ENCODE data around the gene HSF2.
"Not testable (repeated sequence)": the region's sequence is repeated elsewhere in the genome, so short reads cannot be mapped to it uniquely, and the experiment has no call there.

Gene HSF2

DNA sequence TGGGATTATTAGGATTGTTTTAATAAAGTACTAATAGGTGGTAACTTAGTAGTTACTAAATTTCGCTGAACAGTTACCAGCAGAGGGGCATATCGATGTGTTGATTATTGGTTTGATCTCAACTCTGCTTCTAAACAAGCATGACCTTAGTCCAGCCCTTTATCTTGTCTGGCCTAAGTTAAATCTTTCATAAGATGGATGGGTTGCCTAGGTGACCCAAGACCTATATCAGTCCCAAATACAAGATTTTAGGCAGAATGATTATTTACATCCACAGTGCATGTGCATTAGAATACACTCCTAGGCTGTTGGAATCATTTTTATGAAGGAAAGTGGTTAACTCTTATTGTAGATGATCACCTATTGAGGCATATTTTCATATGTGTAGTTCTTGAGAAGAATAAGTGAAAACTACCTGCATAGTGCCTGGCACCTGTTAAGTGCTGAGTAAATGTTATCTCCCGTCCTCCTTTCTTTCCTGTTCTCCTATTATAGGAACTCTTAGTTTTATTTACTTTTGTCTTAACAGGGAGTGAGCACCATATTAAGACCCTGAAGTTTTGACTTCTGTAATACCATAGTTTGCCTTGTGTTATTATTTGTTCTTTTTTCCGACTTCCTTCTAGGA is 1.1 kb downstream of the HSF2 start:
- no peak for DNase-seq

DNA sequence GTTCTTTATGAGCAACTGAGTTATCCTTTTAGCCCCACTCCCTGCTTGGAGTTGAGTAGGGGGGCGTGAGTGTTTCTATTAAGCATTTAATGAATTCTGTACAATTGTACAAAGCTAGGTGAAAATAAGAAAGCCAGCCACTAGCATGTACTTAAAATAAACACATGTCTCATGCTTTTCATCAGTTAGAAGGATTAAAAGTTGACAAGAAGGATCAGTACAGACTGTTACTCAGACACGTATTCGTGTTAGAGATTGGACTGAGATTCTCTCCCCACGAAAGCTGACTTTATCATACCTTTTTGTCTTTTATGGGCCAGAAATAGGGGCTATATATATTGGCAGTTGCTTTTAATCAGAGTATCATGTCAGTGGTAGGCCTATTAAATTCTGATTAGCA is 1.7 kb downstream of the HSF2 start:
- DNase-seq: no peak

DNA sequence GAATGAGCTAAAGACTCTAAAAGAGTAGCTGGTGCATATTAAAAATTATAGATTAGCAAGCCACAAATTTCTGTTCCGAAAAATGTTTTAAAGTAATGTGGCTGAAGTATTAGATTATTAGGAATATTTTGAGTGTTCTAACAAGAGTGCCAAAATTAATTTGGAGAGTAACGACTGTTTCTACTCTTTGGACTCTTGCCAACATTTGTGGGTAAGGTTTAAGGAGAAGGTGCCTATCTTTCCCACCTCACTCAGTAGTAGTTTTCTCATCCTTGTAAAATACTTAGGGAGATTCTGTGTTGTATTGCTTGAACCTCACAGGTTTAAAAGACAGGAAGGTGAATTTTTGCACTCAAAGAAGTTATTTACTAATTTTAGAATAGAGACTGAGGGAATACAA is 5.0 kb downstream of the HSF2 start:
- no peak for DNase-seq

DNA sequence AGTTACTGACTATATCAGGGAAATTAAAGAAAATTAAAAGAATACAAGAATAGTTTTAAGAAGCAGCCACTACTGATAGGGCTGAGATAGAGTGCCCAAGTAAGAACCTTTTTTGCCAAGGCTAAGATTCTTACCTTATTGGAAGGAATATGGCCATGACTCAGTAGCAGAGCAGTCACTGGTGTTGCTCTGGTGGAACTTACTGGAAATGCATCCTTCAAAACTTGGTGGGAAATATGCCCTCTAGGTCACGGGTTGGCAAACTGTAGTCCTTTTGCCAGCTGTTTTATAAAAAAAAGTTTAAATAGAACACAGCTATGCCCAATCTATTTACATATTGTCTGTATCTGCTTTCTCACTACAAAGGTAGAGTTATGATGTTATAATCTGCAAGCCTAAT is 6.0 kb downstream of the HSF2 start:
- DNase-seq: no peak

DNA sequence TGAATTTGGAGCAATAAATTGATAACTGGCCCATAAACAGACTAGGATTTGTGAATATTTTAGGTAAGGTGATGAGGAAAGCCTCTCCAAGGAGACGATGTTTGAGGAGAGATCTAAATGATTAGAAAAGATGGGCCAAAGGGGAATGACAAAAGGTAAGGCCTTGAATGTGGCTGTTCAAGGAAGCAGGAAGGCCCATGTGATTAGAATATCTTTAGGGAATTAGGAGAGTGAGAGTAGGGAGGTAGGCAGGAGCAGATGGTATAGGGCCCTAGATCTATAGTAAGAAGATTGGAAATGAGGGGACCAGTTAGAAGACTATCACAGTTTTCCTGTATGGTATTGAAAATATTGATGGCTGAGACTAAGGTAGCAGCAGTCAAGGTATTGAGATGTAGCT is 6.7 kb downstream of the HSF2 start:
- DNase-seq: no peak

DNA sequence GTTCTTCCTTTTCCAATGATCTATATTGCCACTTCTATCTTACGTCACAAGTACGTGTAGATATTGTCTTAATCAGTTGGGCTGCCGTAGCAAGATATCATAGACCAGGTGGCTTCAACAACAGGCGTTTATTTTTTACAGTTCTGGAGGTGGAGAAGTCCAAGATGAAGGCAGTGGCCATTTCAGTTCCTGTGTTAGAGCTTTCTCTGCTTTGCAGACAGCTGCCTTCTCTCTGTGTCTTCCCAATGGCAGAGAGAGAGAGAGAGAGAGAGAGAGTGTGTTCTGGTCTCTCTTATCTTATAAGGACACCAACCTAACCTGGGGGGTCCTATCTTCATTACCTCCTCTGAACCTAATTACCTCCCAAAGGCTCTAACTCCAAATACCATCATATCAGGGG is 8.3 kb downstream of the HSF2 start:
- DNase-seq: no peak

DNA sequence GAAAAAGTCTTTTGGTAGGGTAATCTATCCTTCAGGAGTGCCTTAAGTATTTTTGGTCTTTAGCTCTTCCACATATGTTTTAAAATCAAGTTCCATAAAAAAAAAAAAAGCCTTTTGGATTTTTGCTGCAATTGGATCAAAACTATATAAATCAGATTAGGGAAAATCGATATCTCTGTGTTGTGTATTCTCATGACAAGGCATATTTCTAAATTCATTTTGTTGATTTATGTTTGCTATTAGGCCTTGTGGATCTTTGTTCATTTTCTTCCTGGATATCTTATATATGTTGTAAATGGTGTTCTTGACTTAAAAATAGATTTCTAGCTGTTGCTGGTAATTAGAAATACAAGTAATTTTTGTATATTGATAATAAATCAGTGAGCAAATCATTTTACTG is 8.8 kb downstream of the HSF2 start:
- no peak for DNase-seq

DNA sequence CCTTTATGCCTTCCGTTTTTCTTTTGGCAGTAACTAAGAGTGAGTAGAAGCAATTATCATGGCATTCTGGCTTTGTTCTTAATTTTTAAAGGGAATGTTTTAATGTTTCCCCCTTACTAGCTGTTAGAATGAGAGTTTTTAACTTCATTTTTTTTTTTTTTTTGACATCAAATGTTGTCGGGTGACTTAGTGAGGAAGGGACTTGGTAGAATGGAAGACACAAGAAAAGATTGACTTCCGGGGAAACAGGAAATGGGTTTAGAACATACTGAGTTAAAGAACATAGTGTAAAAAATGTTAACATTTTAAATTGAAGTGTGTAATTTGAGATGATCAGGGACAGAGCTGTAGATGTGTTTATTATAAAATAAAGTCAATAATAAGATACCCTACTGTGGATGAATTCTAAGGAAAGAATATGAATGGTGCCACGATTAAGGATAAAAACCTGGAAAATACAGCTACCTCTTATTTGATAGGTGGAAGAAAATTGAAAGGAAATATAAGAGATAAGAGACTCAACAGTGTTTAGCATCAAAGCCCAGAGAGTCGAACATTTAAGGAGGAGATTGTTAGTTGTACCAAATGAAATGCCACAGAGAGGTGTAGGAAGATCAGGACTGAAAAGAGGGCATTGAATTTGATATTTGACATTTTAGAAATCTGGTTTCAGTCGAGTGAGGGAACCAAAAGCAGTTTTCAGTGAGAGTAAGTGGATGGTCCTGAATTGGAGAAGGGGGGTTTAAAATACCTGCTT is 9.4 kb downstream of the HSF2 start:
- DNase-seq: no peak

DNA sequence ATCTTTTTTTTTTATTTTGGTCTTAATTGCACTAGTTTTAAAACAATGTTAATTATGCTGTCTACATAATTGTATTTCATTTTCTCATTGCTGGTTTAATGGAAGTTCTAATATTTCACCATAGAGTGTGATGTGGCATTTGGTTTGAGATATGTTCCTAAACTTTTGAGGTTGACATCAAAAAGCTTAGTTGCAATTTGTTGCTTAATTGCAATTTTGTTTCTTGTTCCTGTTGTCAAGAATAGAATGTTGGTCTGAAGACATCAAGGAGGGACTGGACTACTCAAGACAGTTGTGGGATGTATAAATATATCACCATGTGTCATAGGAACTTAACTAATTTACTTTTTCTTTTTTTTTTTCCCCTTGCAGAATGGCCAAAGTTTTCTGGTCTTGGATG is 12.5 kb downstream of the HSF2 start:
- no peak for DNase-seq

DNA sequence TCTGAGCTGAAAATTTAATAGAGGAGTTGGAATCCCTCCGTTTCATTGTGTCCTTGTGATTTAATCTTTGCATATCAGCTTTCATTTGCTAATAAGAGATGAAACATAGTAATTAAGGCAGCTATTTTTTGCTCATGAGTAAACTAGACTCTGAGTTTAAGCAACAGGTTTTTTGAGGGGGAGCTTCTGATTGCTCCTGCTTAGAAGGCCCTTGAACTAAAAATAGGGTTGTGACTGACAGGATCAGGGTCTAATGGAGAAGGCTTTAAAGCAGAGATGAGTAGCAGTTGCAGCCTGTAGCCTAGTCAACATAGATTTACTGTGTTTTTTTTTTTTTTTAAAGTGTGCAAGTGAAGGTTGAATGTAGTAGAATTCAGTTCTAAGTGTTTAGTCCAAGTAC is 17.4 kb downstream of the HSF2 start:
- DNase-seq: no peak

DNA sequence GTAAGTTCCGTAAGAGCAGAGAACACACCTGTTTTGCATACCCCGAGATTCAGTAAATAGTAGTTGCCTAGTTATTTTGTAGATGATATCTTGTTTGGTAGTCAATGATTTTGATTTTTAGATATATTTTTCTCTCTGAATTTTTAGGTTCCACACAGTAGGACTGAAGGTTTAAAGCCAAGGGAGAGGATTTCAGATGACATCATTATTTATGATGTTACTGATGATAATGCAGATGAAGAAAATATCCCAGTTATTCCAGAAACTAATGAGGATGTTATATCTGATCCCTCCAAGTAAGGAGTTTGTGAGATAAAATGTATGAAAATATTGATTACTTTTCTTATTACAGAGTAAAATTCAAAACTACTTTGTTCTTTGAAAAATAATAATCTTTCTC is 22.6 kb downstream of the HSF2 start:
- DNase-seq: no peak

DNA sequence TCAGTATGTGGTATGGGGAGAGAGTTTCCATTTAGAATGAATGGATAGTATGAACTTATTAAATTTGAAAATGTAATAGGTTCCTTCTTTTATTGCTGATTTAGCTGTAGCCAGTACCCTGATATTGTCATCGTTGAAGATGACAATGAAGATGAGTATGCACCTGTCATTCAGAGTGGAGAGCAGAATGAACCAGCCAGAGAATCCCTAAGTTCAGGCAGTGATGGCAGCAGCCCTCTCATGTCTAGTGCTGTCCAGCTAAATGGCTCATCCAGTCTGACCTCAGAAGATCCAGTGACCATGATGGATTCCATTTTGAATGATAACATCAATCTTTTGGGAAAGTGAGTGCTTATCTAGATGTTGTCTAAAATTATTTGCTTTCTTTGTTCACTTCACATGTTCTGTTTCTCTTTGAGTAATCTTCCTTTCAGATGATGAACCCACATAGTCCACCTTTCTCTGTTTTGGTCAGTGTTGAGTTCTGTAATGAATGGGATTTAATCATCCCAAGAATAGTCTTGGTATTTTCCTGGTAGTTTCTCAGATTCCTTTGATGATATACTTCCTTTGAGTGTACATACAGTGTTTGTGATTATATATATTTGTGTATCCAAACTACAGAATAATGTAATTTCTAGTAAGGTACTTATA is 23.3 kb downstream of the HSF2 start:
- DNase-seq: no peak

DNA sequence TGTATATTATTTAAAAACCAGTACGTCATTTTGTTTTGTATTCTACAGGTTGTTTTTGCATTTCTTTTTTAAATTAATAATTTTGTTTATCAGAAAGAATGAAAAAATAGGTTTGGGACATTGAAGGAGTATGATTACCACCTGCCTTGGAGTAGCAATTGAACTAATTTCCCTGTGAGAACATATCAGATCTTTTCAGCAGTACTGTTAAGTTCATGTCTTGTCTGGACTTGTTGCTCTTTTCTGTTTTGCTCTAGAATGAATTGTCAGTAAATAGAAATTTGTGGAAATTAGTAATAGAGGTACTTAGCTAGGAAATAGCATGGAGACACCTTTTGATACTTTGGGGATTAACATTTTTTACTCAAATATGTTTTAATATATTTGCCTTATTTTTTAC is 24.3 kb downstream of the HSF2 start:
- DNase-seq: no peak

DNA sequence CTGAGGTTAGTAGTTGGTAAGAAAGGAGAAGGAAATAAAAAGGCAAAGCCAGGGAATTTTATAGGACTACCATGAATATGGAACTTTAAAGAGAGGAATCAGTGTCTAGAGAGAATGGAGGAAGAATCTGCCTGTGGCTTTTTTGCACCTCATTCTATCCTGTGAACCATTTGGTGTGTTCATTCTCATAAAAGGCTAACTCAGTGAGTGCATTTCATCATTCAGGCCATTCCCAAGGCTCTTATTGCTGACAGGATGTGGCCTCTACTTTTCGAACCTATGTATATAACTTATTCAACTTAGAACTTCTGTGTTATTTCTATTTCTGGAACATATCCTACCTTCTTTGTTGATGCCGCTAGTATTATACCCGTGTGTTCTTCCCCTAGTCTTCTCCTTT is 27.1 kb downstream of the HSF2 start:
- DNase-seq: no peak

DNA sequence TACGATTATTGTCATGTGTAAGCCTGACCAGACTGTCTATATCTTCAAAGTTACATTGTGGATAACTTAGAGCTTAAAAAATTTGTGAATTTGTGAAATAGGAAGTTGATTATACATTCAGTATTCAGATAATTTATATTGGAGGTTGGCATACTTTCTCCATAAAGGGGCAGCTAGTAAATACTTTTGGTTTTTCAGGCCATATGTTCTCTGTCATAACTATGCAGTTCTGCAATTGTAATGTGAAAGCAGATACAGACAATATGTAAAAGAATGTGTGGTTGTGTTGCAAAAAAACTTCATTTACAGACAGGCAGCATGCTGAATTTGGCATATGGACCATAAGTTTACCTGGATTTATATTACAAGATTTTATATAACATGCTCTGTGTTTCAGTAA is 29.3 kb downstream of the HSF2 start:
- DNase-seq: no peak

DNA sequence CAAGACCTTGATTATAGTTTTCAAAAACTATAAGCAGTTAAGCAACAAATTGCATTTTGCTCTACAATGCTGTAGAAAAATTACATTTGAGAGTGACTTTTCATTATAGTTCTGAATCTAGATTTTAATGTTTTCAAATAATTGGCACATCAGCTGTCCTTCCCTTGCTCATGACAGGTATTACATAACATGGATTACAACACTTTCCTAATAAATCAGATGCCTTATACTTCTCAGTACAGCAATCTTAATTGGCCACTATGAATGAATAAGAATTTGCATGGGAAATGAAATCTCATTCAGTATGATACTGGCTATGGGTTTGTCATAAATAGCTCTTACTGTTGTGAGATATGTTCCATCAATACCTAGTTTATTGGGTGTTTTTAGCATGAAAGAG is 29.9 kb downstream of the HSF2 start:
- no peak for DNase-seq

DNA sequence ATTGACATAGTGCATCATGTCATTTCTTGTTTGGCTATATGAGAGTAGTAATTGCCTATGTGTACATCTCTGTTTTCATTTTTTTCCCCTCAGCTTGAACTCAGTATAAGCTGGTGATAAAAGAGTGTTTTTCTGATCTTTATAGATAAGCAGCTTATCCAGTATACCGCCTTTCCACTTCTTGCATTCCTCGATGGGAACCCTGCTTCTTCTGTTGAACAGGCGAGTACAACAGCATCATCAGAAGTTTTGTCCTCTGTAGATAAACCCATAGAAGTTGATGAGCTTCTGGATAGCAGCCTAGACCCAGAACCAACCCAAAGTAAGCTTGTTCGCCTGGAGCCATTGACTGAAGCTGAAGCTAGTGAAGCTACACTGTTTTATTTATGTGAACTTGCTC is 32.3 kb downstream of the HSF2 start:
- DNase-seq: no peak

DNA sequence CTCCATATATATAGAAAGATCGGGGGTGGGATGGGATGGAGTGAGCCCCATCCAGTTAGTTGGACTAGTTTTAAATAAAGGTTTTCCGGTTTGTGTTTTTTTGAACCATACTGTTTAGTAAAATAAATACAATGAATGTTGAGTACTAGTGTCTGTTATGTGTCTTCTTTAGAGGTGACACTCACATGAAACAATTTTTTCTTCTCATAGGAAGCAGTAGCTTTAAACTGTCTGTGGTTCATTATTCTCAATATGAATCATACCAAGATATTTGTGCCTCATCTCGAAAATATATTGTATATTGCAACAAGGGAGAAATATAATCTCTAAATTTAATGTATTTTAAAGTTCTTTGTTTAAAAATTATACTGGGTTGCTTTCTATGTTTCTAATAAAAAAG is 33.4 kb downstream of the HSF2 start:
- no peak for DNase-seq

DNA sequence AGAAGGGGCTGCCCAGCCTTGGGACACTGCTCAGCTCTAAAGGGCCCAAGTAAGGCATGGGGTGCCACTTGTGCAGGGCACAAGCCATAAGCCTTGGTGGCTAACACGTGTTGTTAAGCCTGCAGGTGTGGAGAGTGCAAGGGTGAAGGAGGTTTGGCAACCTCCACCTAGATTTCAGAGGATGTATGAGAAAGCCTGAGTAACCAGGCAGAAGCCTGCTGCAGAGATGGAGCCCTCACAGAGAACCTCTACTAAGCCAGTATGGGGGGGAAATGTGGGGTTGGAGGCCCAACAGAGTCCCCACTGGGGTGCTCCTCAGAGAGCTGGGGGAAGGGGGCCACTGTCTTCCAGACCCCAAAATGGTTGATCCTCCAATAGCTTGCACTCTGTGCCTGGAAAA is 39.5 kb downstream of the HSF2 start:
- no peak for DNase-seq

DNA sequence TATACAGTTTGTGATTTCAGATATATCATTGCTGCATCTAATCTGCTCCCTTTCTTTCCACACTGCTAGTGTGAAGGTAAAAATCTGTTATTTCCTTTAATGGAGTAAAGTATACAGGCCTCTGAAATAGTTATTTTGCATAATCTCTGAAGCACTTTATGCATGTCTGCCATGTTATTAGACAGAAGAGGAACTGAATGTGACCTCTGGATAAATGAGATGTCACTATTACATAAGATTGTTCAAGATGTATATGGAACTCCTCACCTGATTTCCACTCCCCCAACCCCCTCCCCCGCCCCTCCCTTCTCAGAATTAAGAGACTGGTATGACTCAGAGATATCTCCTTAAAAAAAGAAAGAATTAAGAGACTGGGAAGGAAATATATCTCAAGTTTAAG is 45.8 kb downstream of the HSF2 start:
- no peak for DNase-seq

DNA sequence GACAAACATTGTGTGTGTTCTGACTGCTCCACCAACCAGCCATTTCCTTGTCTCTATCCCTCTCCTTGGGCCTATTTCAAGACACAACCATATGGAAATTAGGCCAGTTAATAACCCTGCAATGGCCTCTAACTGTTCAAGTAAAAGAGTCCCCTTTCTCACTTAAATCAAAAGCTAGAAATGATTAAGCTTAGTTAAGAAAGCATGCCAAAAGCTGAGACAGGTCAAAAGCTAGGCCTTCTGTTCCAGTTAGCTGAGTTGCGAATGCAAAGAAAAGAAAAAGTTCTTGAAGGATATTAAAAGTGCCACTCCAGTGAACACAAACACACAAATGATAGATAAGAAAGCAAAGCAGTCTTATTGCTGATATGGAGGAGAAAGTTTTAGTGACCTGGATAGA is 49.6 kb downstream of the HSF2 start:
- no peak for DNase-seq

DNA sequence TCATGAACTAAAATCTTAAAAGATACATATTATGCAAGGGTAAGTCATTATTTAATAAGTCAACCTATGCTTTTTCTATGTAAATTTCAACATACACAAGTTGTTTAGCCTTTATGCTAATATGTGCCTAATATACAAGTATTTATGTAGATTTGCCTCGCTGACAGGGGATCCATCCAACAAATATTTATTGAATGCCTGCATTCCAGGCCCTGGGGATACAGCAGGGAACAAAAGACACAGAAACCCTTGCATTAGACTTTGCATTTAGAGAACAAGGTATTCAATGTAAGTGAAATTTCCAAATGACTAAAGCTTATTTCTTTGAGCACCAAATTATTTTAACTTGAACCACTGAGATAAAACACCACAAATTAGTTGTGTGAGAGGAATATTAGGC is 53.1 kb downstream of the HSF2 start:
- DNase-seq: no peak

DNA sequence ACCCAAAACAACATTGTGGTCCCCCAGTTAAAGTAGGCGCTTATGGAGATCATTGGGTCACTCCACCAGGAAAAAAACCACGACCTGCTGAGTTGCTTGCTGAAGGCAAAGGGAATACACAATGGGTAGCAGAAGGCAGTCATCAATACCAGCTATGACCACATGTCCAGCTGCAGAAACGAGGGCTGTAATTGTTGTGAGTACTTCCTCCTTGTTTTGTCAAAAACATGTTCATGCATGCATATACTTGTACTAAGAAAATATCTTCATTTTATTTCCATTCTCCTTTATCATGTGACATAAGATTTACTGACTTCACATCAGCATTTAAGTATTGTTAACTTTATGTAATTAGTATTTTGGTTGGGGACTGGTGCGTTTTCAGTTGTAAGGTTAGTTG is 55.2 kb downstream of the HSF2 start:
- no peak for DNase-seq

DNA sequence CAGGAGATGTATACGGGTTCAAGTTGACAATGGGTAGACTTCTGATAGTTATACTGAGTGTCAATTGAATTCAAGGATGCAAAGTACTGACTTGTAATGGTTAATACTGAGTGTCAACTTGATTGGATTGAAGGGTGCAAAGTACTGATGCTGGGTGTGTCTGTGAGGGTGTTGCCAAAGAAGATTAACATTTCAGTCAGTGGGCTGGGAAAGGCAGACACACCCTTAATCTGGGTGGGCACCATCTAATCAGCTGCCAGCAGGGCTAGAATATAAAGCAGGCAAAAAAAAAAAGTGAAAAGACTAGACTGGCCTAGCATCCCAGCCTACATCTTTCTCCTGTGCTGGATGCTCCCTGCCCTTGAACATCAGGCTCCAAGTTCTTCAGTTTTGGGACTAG is 55.7 kb downstream of the HSF2 start:
- DNase-seq: not testable (repeated sequence)

DNA sequence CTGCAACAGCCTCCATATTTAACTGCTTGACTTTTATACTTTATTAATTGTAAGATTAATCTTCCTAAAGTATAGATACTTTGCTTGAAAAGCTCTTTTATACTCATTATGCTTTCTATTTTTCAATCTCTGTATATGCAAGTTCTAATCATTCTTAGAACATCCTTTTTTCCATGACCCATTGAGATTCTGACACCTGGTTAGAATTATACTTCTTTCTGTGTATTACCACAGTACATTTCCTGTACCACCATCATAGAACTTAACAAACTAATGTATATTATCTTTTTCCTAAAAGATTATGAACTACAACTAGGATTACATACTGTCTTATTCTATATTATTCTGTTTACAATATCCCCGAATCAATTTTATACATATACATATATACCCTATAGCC is 58.6 kb downstream of the HSF2 start:
- no peak for DNase-seq
